ENCODE data around the gene ANKRD12.
A peak's percentile ranks its signal among the peaks of the same experiment; 100 is the strongest.

The ANKRD12 gene

GRCh38 chr18:9296233-9297006 lies 159.8 kb downstream of the ANKRD12 start:
- no peak for DNase-seq

- no peak for DNase-seq
Observed at GRCh38 chr18:9297007-9297393, 160.4 kb downstream of the ANKRD12 start.

- no peak for DNase-seq
Observed at GRCh38 chr18:9304388-9305070, 167.9 kb downstream of the ANKRD12 start.

- DNase-seq, result no peak
Observed at GRCh38 chr18:9319333-9319732, 182.8 kb downstream of the ANKRD12 start.

- DNase-seq, result no peak
Observed at GRCh38 chr18:9321017-9321452, 184.5 kb downstream of the ANKRD12 start.

- DNase-seq, result no peak
Observed at GRCh38 chr18:9321736-9322135, 185.2 kb downstream of the ANKRD12 start.

GRCh38 chr18:9322744-9323143 lies 186.2 kb downstream of the ANKRD12 start:
- DNase-seq, result no peak

GRCh38 chr18:9323750-9324445 lies 187.3 kb downstream of the ANKRD12 start:
- no peak for DNase-seq

- no peak for DNase-seq
Observed at GRCh38 chr18:9325716-9326115, 189.1 kb downstream of the ANKRD12 start.

GRCh38 chr18:9328776-9329175 lies 192.2 kb downstream of the ANKRD12 start:
- DNase-seq, result no peak

GRCh38 chr18:9329471-9329870 lies 192.9 kb downstream of the ANKRD12 start:
- no peak for DNase-seq

GRCh38 chr18:9330419-9330818 lies 193.8 kb downstream of the ANKRD12 start:
- DNase-seq, result no peak

GRCh38 chr18:9333441-9334328 lies 197.1 kb downstream of the ANKRD12 start:
- DNase-seq, result no peak

GRCh38 chr18:9334329-9334972 lies 197.9 kb downstream of the ANKRD12 start, which contains the start of gene TWSG1:
TSS of gene TWSG1 (plus strand) at chr18:9334773. CDS start at chr18:9337230, 2,457 bp downstream.
- DNase-seq, result peak; percentile 71

GRCh38 chr18:9334973-9335696 lies 198.6 kb downstream of the ANKRD12 start:
- peak; percentile 1 for DNase-seq
